Fibroblast of lung (primary cell): ENCODE data around the gene NUP62. TPM values are rescaled to one million over a fixed set of nuclear protein-coding genes. Genes with fewer than 3 reads are reported as not detected.

Experiments
- DNase-seq, 2 donors: peaks; one replicate each; pipeline versions ENCODE4 v3.0.0 to v3.0.0-alpha.2; 2010; ENCODE audit warnings: low read depth in 2 of 2
- H2AFZ ChIP-seq: 2 replicates; pipeline ENCODE4 v1.5.1; 2012; ENCODE audit warnings: low read length, control low read depth, inconsistent platforms
- H3K27ac ChIP-seq: 2 replicates; pipeline ENCODE4 v1.5.1; 2011; ENCODE audit warnings: low read length, control low read depth; ENCODE audit not compliant: insufficient read depth
- H3K27me3 ChIP-seq: 2 replicates; pipeline ENCODE4 v1.5.1; 2011; ENCODE audit warnings: mild to moderate bottlenecking, low read length; ENCODE audit not compliant: control insufficient read depth, insufficient read depth
- H3K36me3 ChIP-seq: 2 replicates; pipeline ENCODE4 v1.5.1; 2011; ENCODE audit warnings: low read length; ENCODE audit not compliant: control insufficient read depth, insufficient read depth
- H3K4me1 ChIP-seq: 2 replicates; pipeline ENCODE4 v1.5.1; 2011; ENCODE audit warnings: low read length; ENCODE audit not compliant: control insufficient read depth, insufficient read depth; ENCODE audit errors: extremely low read depth
- H3K4me2 ChIP-seq: 2 replicates; pipeline ENCODE4 v1.5.1; 2011; ENCODE audit warnings: low read length, control low read depth; ENCODE audit not compliant: insufficient read depth; ENCODE audit errors: extremely low read depth
- H3K4me3 ChIP-seq, 4 experiments: fragments of 200-600 bp in 1 of 4; sonication (generic) in 1 of 4; replicated peaks in 1 of 4; 2 replicates each; pipeline ENCODE4 v1.5.1; 2011 to 2016; ENCODE audit warnings: low read length in 4 of 4, low read depth in 3 of 4, mild to moderate bottlenecking in 3 of 4, control low read depth in 2 of 4, inconsistent platforms in 1 of 4, mixed read lengths in 1 of 4; ENCODE audit not compliant: insufficient read depth in 1 of 4; ENCODE audit errors: control extremely low read depth in 1 of 4
- H3K79me2 ChIP-seq: 2 replicates; pipeline ENCODE4 v1.5.1; 2012; ENCODE audit warnings: mild to moderate bottlenecking, low read length, inconsistent platforms; ENCODE audit not compliant: control insufficient read depth, insufficient read depth
- H3K9ac ChIP-seq: 2 replicates; pipeline ENCODE4 v1.5.1; 2011; ENCODE audit warnings: mild to moderate bottlenecking, low read length, control low read depth; ENCODE audit not compliant: insufficient read depth
- H3K9me3 ChIP-seq: 2 replicates; pipeline ENCODE4 v1.5.1; 2012; ENCODE audit warnings: low read depth, low read length; ENCODE audit not compliant: control insufficient read depth, insufficient read depth
- H4K20me1 ChIP-seq: 2 replicates; pipeline ENCODE4 v1.5.1; 2011; ENCODE audit warnings: low read length; ENCODE audit not compliant: control insufficient read depth, insufficient read depth; ENCODE audit errors: extremely low read depth
- CTCF ChIP-seq, 2 donors: IDR thresholded peaks in 1 of 2; conservative IDR thresholded peaks in 1 of 2; 1 replicate in 1 of 2; 2 replicates in 1 of 2; pipeline ENCODE4 v1.5.1; 2011 to 2012; ENCODE audit warnings: low read length in 2 of 2, control low read depth in 1 of 2, inconsistent platforms in 1 of 2, low read depth in 1 of 2, mild to moderate bottlenecking in 1 of 2
- EZH2 ChIP-seq: IDR thresholded peaks from 2 replicates; pipeline ENCODE4 v1.5.1; 2012; ENCODE audit warnings: low read length, control low read depth, mild to moderate bottlenecking; ENCODE audit errors: missing control alignments
- polyA plus RNA-seq, 2 donors: library from polyadenylated mRNA; depleted of rRNA in 1 of 2; stranded (reverse) in 1 of 2; unstranded in 1 of 2; fragments of >200 nt; gene quantifications; 2 replicates each; pipeline ENCODE4 v1.2.1, GENCODE V29; 2011 to 2012; ENCODE audit warnings: missing spikeins in 1 of 2
- total RNA-seq: library from RNA; depleted of rRNA; stranded (reverse); fragments of >200 nt; gene quantifications from 2 replicates; pipeline ENCODE4 v1.2.1, GENCODE V29; 2014

The NUP62 gene
- total and polyA plus RNA-seq, 2 donors (not counting 1 experiment from before 2014, with no cell fraction given) = 8.9 to 20.8 TPM

GRCh38 chr19:49977076-49977475 is 47.8 kb upstream of the NUP62 start:
- Histone ChIP-seq H3K4me3 (no peak overlapping the region), H3K4me2 (no peak overlapping the region), H2AFZ (no peak overlapping the region), H3K79me2 (no peaks in the 10 kb centered on the region), H3K9me3 (no peaks in the 10 kb centered on the region), H3K27ac (no peak overlapping the region), H3K4me1 (no peaks in the 10 kb centered on the region), H3K27me3 (no peaks in the 10 kb centered on the region), H3K9ac (no peak overlapping the region), H3K36me3 (no peaks in the 10 kb centered on the region), H4K20me1 (no peaks in the 10 kb centered on the region)
- DNase-seq = no peak
- no peak for TF ChIP-seq CTCF (conservative IDR thresholded peaks at IDR 0.05 in 1 of 2, IDR thresholded peaks at IDR 0.05 in 1 of 2; ENCODE audit: low read depth in 1 of 2, low read length in 2 of 2)

- DNase-seq = no peak
- no peaks in the 10 kb centered on the region for H3K4me1 ChIP-seq
- no peak overlapping the region for H3K4me3 ChIP-seq
- no peak overlapping the region for H3K9ac ChIP-seq
- H2AFZ ChIP-seq = no peak overlapping the region
- H3K4me2 ChIP-seq = no peak overlapping the region
- H3K9me3 ChIP-seq = no peaks in the 10 kb centered on the region
- no peaks in the 10 kb centered on the region for H3K79me2 ChIP-seq
- no peaks in the 10 kb centered on the region for H3K27me3 ChIP-seq
- H4K20me1 ChIP-seq = no peaks in the 10 kb centered on the region
- H3K27ac ChIP-seq = no peak overlapping the region
- TF ChIP-seq EZH2 = no peak
- TF ChIP-seq CTCF (conservative IDR thresholded peaks at IDR 0.05 in 1 of 2, IDR thresholded peaks at IDR 0.05 in 1 of 2; ENCODE audit: low read depth in 1 of 2, low read length in 2 of 2) = no peak
- no peaks in the 10 kb centered on the region for H3K36me3 ChIP-seq
Measured at GRCh38 chr19:49976496-49976895, 47.2 kb upstream of the NUP62 start.

DNA sequence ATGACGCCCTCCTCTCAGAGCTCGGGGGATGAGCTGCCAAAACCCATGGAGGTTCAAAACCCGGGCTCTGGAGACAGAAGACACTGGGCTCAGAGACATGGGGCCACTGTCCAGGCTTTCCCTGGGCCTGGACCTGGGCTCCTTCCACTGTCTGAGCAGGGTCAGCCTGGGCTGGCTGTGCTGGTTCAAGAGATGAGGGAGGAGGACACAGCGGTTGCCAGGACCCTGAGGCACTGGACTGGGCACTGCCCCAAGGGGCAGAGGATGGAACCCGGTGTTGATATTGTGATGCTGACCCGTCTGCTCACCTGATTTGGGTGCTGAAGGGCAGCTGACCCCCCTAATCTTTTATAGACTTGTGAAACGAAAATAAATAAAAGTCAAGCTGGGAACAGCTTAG is 45.7 kb upstream of the NUP62 start:
- H3K36me3 ChIP-seq = no peaks in the 10 kb centered on the region
- no peak overlapping the region for H3K4me3 ChIP-seq
- no peaks in the 10 kb centered on the region for H3K4me1 ChIP-seq
- H2AFZ ChIP-seq = no peak overlapping the region
- H3K9me3 ChIP-seq = no peaks in the 10 kb centered on the region
- no peak overlapping the region for H3K4me2 ChIP-seq
- H3K27me3 ChIP-seq = no peaks in the 10 kb centered on the region
- H3K9ac ChIP-seq = no peak overlapping the region
- no peaks in the 10 kb centered on the region for H4K20me1 ChIP-seq
- no peaks in the 10 kb centered on the region for H3K79me2 ChIP-seq
- H3K27ac ChIP-seq = no peak overlapping the region
- TF ChIP-seq CTCF (conservative IDR thresholded peaks at IDR 0.05 in 1 of 2, IDR thresholded peaks at IDR 0.05 in 1 of 2; ENCODE audit: low read depth in 1 of 2, low read length in 2 of 2) (no peak), EZH2 (no peak)
- no peak for DNase-seq
